Right lung (tissue), 5 donors: Measurements from ENCODE around the gene AMPH. TPM values are rescaled to one million over a fixed set of nuclear protein-coding genes. Genes with fewer than 3 reads are reported as not detected.
A peak's percentile ranks its signal among the peaks of the same experiment; 100 is the strongest.
"Not testable (repeated sequence)": the region's sequence is repeated elsewhere in the genome, so short reads cannot be mapped to it uniquely, and the experiment has no call there.

Experiments used
- DNase-seq, 2 donors: peaks; one replicate each; pipeline ENCODE4 v3.0.0-alpha.2; 2013
- polyA plus RNA-seq, 5 donors: library from polyadenylated mRNA; unstranded; fragments of 120-200 nt; gene quantifications; one replicate each; pipeline versions ENCODE4 v1.2.1 to v1.2.3, GENCODE V29; 2013; ENCODE audit warnings: inconsistent platforms in 1 of 5, low replicate concordance in 1 of 5; ENCODE audit not compliant: insufficient read length in 5 of 5, insufficient read depth in 1 of 5

Gene AMPH
- polyA plus RNA-seq, 5 donors, result 9.5 to 12.9 (median 11.4) TPM

- DNase-seq, result peak; percentile 11 to 21
Measured at GRCh38 chr7:38398725-38399321, 232.3 kb downstream of the AMPH start.

- DNase-seq, result no peak
Measured at GRCh38 chr7:38396852-38397251, 234.3 kb downstream of the AMPH start.

GRCh38 chr7:38395921-38396552 lies 235.1 kb downstream of the AMPH start:
- not testable (repeated sequence) for DNase-seq

GRCh38 chr7:38394660-38395059 lies 236.5 kb downstream of the AMPH start:
- no peak for DNase-seq

GRCh38 chr7:38393874-38394273 lies 237.3 kb downstream of the AMPH start:
- no peak for DNase-seq

- no peak for DNase-seq
Measured at GRCh38 chr7:38391751-38392150, 239.4 kb downstream of the AMPH start.

- no peak for DNase-seq
Measured at GRCh38 chr7:38385682-38386081, 245.5 kb downstream of the AMPH start.

GRCh38 chr7:38383281-38383680 lies 247.9 kb downstream of the AMPH start:
- no peak for DNase-seq

GRCh38 chr7:38382684-38383083 lies 248.5 kb downstream of the AMPH start:
- no peak for DNase-seq

GRCh38 chr7:38375453-38375852 lies 255.7 kb downstream of the AMPH start:
- DNase-seq, result no peak

- peak in 1 of 2 donors; percentile 36 for DNase-seq
Measured at GRCh38 chr7:38374507-38374906, 256.7 kb downstream of the AMPH start.

GRCh38 chr7:38373155-38373554 lies 258.0 kb downstream of the AMPH start:
- DNase-seq, result no peak

- DNase-seq, result no peak
Measured at GRCh38 chr7:38372290-38372689, 258.9 kb downstream of the AMPH start.

GRCh38 chr7:38369816-38370493 lies 261.2 kb downstream of the AMPH start:
- DNase-seq, result peak; percentile 20 to 43

GRCh38 chr7:38368191-38368605 lies 263.0 kb downstream of the AMPH start:
- peak in 1 of 2 donors; percentile 14 for DNase-seq

- no peak for DNase-seq
Measured at GRCh38 chr7:38367301-38367890, 263.8 kb downstream of the AMPH start.

GRCh38 chr7:38363379-38363778 lies 267.8 kb downstream of the AMPH start:
- not testable (repeated sequence) for DNase-seq

GRCh38 chr7:38362611-38363237 lies 268.4 kb downstream of the AMPH start:
- not testable (repeated sequence) for DNase-seq

GRCh38 chr7:38360776-38361175 lies 270.4 kb downstream of the AMPH start:
- no peak for DNase-seq

GRCh38 chr7:38359071-38359601 lies 272.0 kb downstream of the AMPH start:
- DNase-seq, result not testable (repeated sequence)

- DNase-seq, result peak in 1 of 2 donors; percentile 48
Measured at GRCh38 chr7:38358273-38358831, 272.8 kb downstream of the AMPH start.
